SK-N-MC (cell line): Measurements from ENCODE around the gene MMP23B.

Experiments used
- EZH2 ChIP-seq: fragments of 200-600 bp; sonication (generic); IDR thresholded peaks from one replicate; pipeline ENCODE4 v1.6.1; 2017; ENCODE audit warnings: antibody characterized with exemption
- POLR2AphosphoS5 ChIP-seq: IDR thresholded peaks from 2 replicates; pipeline ENCODE4 v1.6.1; 2012; ENCODE audit warnings: mild to moderate bottlenecking, low read depth, low read length, borderline replicate concordance

DNA sequence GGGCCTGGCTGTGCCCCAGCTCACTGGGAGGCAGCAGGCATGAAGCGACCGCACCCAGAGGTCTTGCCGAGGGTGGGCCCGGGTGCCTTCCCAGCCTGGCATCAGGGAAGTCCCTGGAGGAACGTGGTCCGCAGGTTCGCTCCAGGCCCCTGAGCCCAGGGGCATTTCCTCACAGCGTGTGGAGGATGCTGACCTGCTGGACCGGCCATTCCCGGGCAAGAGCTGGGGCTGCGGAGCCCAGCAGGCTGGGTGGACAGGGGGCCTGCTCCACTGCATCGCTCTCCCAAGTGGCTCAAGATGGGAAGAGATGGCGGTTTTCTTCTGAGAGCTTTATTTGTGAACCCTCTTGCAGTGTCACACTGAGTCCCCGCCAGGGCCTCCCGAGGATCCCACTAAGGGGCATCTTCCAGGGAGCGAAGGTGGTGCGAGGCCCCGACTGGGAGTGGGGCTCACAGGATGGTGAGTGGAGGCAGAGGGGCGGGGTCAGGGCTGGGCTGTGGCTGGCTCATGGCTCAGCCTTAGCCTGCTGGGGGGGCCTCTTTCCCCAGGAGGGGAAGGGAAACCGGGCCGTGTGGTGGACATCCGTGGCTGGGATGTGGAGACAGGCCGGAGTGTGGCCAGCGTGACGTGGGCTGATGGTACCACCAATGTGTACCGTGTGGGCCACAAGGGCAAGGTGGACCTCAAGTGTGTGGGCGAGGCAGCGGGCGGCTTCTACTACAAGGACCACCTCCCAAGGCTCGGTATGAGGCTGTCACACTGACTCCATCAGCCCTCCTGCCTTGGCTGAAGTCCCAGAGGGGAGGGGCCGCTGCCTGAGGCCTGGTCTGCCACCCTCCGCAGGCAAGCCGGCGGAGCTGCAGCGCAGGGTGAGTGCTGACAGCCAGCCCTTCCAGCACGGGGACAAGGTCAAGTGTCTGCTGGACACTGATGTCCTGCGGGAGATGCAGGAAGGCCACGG is 7.2 kb upstream of the MMP23B start:
- TF ChIP-seq EZH2: no peak
- no peak for TF ChIP-seq POLR2AphosphoS5
